Measurements from ENCODE around the gene FBXL2.

DNA sequence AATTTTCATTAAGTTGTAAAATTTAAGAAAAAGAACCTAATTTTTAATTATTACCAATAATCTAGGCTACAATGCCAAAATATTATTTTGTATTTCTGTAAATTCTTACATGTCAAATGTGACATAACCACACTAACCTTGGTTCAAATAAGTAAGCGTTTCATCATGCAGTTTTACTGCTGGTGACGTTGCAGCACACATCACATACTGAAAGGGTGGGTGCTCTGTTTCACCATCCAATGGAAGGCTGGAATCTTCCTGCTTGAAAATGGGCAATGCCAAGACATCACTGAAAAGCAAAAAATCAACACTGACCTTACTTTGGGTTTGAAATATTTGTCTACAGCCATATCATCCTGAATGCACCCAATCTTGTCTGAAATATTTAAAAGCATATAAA, 148.2 kb downstream of the FBXL2 start:
- TF ChIP-seq, protein P1, sequence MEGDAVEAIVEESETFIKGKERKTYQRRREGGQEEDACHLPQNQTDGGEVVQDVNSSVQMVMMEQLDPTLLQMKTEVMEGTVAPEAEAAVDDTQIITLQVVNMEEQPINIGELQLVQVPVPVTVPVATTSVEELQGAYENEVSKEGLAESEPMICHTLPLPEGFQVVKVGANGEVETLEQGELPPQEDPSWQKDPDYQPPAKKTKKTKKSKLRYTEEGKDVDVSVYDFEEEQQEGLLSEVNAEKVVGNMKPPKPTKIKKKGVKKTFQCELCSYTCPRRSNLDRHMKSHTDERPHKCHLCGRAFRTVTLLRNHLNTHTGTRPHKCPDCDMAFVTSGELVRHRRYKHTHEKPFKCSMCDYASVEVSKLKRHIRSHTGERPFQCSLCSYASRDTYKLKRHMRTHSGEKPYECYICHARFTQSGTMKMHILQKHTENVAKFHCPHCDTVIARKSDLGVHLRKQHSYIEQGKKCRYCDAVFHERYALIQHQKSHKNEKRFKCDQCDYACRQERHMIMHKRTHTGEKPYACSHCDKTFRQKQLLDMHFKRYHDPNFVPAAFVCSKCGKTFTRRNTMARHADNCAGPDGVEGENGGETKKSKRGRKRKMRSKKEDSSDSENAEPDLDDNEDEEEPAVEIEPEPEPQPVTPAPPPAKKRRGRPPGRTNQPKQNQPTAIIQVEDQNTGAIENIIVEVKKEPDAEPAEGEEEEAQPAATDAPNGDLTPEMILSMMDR (tag by site-specific recombination; IDR thresholded peaks at IDR 0.05) = no peak
- TF ChIP-seq ZNF645 (tag by site-specific recombination; IDR thresholded peaks at IDR 0.05) = no peak
- no peak for TF ChIP-seq ZNF133 (tag by site-specific recombination; IDR thresholded peaks at IDR 0.05)
- no peak for TF ChIP-seq ZNF488 (tag by site-specific recombination; IDR thresholded peaks at IDR 0.05)
- TF ChIP-seq ZNF155 (tag by site-specific recombination; IDR thresholded peaks at IDR 0.05) = no peak
- TF ChIP-seq ZNF549 (tag by site-specific recombination; IDR thresholded peaks at IDR 0.05) = no peak
